HL-60 (cell line): ENCODE results near the gene SLC24A1.
A peak's percentile ranks its signal among the peaks of the same experiment; 100 is the strongest.
"Not testable (repeated sequence)": the region's sequence is repeated elsewhere in the genome, so short reads cannot be mapped to it uniquely, and the experiment has no call there.

Source experiments
- DNase-seq, 2 experiments: peaks; one replicate each; pipeline ENCODE4 v3.0.0-alpha.2; 2010 to 2020; ENCODE audit warnings: low read depth in 1 of 2, low spot score in 1 of 2
- H3K27ac ChIP-seq: fragments of 250-450 bp; sonication (Bioruptor Pico); replicated peaks from 2 replicates; pipeline ENCODE4 v1.5.1; 2020; ENCODE audit warnings: mild to moderate bottlenecking, moderate library complexity
- H3K27me3 ChIP-seq: fragments of 250-450 bp; sonication (Bioruptor Pico); 2 replicates; pipeline ENCODE4 v1.5.1; 2021; ENCODE audit warnings: mild to moderate bottlenecking, moderate library complexity; ENCODE audit not compliant: insufficient read depth, poor library complexity, severe bottlenecking
- H3K4me3 ChIP-seq: replicated peaks from 2 replicates; pipeline ENCODE4 v1.5.1; 2011; ENCODE audit warnings: mild to moderate bottlenecking, control low read depth, low read length; ENCODE audit not compliant: insufficient read depth
- CTCF ChIP-seq: IDR thresholded peaks from one replicate; pipeline ENCODE4 v1.5.1; 2011; ENCODE audit warnings: low read length, control low read depth, inconsistent platforms; ENCODE audit not compliant: insufficient read depth
- GABPA ChIP-seq: IDR thresholded peaks from 2 replicates; pipeline ENCODE4 v1.6.1; 2012; ENCODE audit warnings: low read depth
- POLR2AphosphoS5 ChIP-seq: IDR thresholded peaks from 2 replicates; pipeline ENCODE4 v1.6.1; 2012; ENCODE audit warnings: low read depth
- REST ChIP-seq: IDR thresholded peaks from 2 replicates; pipeline ENCODE4 v1.6.1; 2012; ENCODE audit warnings: low read depth; ENCODE audit not compliant: insufficient replicate concordance
- SPI1 ChIP-seq: IDR thresholded peaks from 2 replicates; pipeline ENCODE4 v1.6.1; 2012; ENCODE audit warnings: low read depth, mild to moderate bottlenecking, borderline replicate concordance

SLC24A1 gene

GRCh38 chr15:65612616-65612946 lies 9.2 kb upstream of the SLC24A1 start:
- TF ChIP-seq SPI1 (no peak), REST (no peak), POLR2AphosphoS5 (no peak), GABPA (no peak), CTCF (no peak)
- DNase-seq = no peak
- no peaks in the 10 kb centered on the region for H3K27me3 ChIP-seq
- H3K27ac ChIP-seq = no peak overlapping the region
- H3K4me3 ChIP-seq = no peak overlapping the region

GRCh38 chr15:65612949-65613744 lies 8.6 kb upstream of the SLC24A1 start:
- no peak for TF ChIP-seq REST
- TF ChIP-seq SPI1 = 0 out of 2 replicates have a peak, but pooled peaks have one; percentile 8
- TF ChIP-seq CTCF = no peak
- Histone ChIP-seq H3K27ac (0 out of 2 replicates have a peak overlapping the region, but pooled peaks have one; percentile 1), H3K4me3 (no peak overlapping the region), H3K27me3 (no peaks in the 10 kb centered on the region)
- DNase-seq = peak in 1 of 2 experiments; percentile 17

GRCh38 chr15:65615887-65616286 lies 5.9 kb upstream of the SLC24A1 start:
- H3K4me3 ChIP-seq, H3K27ac ChIP-seq, H3K27me3 ChIP-seq, DNase-seq: not testable (repeated sequence)

GRCh38 chr15:65618560-65619109 lies 3.1 kb upstream of the SLC24A1 start:
- TF ChIP-seq POLR2AphosphoS5 = no peak
- no peak for DNase-seq
- H3K27ac ChIP-seq = no peak overlapping the region
- no peaks in the 10 kb centered on the region for H3K27me3 ChIP-seq
- H3K4me3 ChIP-seq = no peak overlapping the region

GRCh38 chr15:65619626-65620290 lies 2.0 kb upstream of the SLC24A1 start:
- Histone ChIP-seq H3K27me3 (no peaks in the 10 kb centered on the region), H3K4me3 (no peak overlapping the region), H3K27ac (no peak overlapping the region)
- DNase-seq = no peak
- no peak for TF ChIP-seq REST
- no peak for TF ChIP-seq POLR2AphosphoS5
- TF ChIP-seq SPI1 = no peak
- no peak for TF ChIP-seq CTCF
- no peak for TF ChIP-seq GABPA
